Caco-2 (cell line): ENCODE measurements around the gene ARF1. TPM values are rescaled to one million over a fixed set of nuclear protein-coding genes. Genes with fewer than 3 reads are reported as not detected.

Experiments used
- BruUV-seq: library from RNA; stranded (reverse); fragments of 400-500 nt; replicated peaks from 2 replicates; lab custom pipeline; 2021; lab: Mats Ljungman, UMichigan
- CTCF ChIA-PET: fragments of 300-600 bp; sonication (Branson Sonifier 250); formaldehyde crosslinking; loops from one replicate; lab custom pipeline; 2022; ENCODE audit warnings: antibody characterized with exemption; lab: Charles Lee
- POLR2A ChIA-PET: fragments of 300-600 bp; sonication (Branson Sonifier 250); formaldehyde crosslinking; loops from one replicate; lab custom pipeline; 2022; ENCODE audit warnings: antibody characterized with exemption; lab: Charles Lee
- DNase-seq, 2 experiments: peaks; one replicate each; pipeline versions ENCODE4 v3.0.0 to v3.0.0-alpha.2; 2020 to 2022
- H3K27me3 ChIP-seq: replicated peaks from 2 replicates; pipeline ENCODE4 v1.6.0; 2011; ENCODE audit warnings: low read length; ENCODE audit not compliant: control insufficient read depth, insufficient read depth
- H3K36me3 ChIP-seq: 2 replicates; pipeline ENCODE4 v1.5.1; 2011; ENCODE audit warnings: low read length; ENCODE audit not compliant: control insufficient read depth, insufficient read depth
- H3K4me1 ChIP-seq: fragments of 250-450 bp; sonication (Bioruptor Pico); 2 replicates; pipeline ENCODE4 v1.5.1; 2020; ENCODE audit warnings: mild to moderate bottlenecking
- H3K4me3 ChIP-seq: 2 replicates; pipeline ENCODE4 v1.5.1; 2011; ENCODE audit warnings: low read depth, mild to moderate bottlenecking, control low read depth, low read length
- H3K9me3 ChIP-seq: fragments of 250-450 bp; sonication (Bioruptor Pico); 2 replicates; pipeline ENCODE4 v1.5.1; 2020; ENCODE audit warnings: mild to moderate bottlenecking, moderate library complexity
- H3K27ac Mint-ChIP-seq: one replicate; pipeline ENCODE4 v1.8.0; 2022; ENCODE audit warnings: mixed read lengths; ENCODE audit not compliant: unreplicated experiment
- H3K27me3 Mint-ChIP-seq: one replicate; pipeline ENCODE4 v1.8.0; 2022; ENCODE audit warnings: mixed read lengths; ENCODE audit not compliant: insufficient read depth, unreplicated experiment
- H3K36me3 Mint-ChIP-seq: one replicate; pipeline ENCODE4 v1.8.0; 2022; ENCODE audit warnings: mild to moderate bottlenecking, mixed read lengths; ENCODE audit not compliant: insufficient read depth, unreplicated experiment
- H3K4me1 Mint-ChIP-seq: one replicate; pipeline ENCODE4 v1.8.0; 2022; ENCODE audit warnings: low read depth, mixed read lengths; ENCODE audit not compliant: unreplicated experiment
- H3K4me3 Mint-ChIP-seq: one replicate; pipeline ENCODE4 v1.8.0; 2022; ENCODE audit warnings: mild to moderate bottlenecking, moderate library complexity, mixed read lengths; ENCODE audit not compliant: unreplicated experiment
- H3K9me3 Mint-ChIP-seq: one replicate; pipeline ENCODE4 v1.8.0; 2022; ENCODE audit warnings: mixed read lengths; ENCODE audit not compliant: unreplicated experiment
- intact Hi-C: fragments of 100-400 bp; cut with micrococcal nuclease; formaldehyde crosslinking; loops from one replicate; pipeline ENCODE4 v1.10.0; 2022; ENCODE audit not compliant: unreplicated experiment
- total RNA-seq: library from RNA; stranded (reverse); gene quantifications from 2 replicates; pipeline ENCODE4 v1.2.3, GENCODE V29; 2022
- TF ChIP-seq, protein P1 (sequence below), 2 experiments: fragments of 200-600 bp in 1 of 2; IDR thresholded peaks; 1 replicate in 1 of 2; 2 replicates in 1 of 2; pipeline versions ENCODE4 v1.5.1 to v1.8.0; 2011 to 2022; ENCODE audit warnings: antibody characterized with exemption in 1 of 2, control low read depth in 1 of 2, inconsistent platforms in 1 of 2, low read depth in 1 of 2, low read length in 1 of 2, mild to moderate bottlenecking in 1 of 2, moderate library complexity in 1 of 2; ENCODE audit not compliant: insufficient read depth in 1 of 2, severe bottlenecking in 1 of 2, unreplicated experiment in 1 of 2

The ARF1 gene
- total RNA-seq, 1 experiment from 2014 or later = 378 TPM

- Mint-ChIP-seq H3K36me3 (peaks cover 6% of the 10 kb centered on the region), H3K4me3 (no peak overlapping the region), H3K9me3 (peaks cover 10% of the 10 kb centered on the region), H3K27ac (no peak overlapping the region), H3K4me1 (no peaks in the 10 kb centered on the region), H3K27me3 (no peaks in the 10 kb centered on the region)
- Histone ChIP-seq H3K4me1 (no peaks in the 10 kb centered on the region), H3K4me3 (no peak overlapping the region), H3K9me3 (peaks cover 12% of the 10 kb centered on the region), H3K36me3 (no peaks in the 10 kb centered on the region), H3K27me3 (no peaks in the 10 kb centered on the region)
- ChIA-PET POLR2A (no interaction called here), CTCF (no interaction called here)
- TF ChIP-seq, protein P1, sequence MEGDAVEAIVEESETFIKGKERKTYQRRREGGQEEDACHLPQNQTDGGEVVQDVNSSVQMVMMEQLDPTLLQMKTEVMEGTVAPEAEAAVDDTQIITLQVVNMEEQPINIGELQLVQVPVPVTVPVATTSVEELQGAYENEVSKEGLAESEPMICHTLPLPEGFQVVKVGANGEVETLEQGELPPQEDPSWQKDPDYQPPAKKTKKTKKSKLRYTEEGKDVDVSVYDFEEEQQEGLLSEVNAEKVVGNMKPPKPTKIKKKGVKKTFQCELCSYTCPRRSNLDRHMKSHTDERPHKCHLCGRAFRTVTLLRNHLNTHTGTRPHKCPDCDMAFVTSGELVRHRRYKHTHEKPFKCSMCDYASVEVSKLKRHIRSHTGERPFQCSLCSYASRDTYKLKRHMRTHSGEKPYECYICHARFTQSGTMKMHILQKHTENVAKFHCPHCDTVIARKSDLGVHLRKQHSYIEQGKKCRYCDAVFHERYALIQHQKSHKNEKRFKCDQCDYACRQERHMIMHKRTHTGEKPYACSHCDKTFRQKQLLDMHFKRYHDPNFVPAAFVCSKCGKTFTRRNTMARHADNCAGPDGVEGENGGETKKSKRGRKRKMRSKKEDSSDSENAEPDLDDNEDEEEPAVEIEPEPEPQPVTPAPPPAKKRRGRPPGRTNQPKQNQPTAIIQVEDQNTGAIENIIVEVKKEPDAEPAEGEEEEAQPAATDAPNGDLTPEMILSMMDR (IDR thresholded peaks at IDR 0.05; ENCODE audit: insufficient read depth in 1 of 2, low read depth in 1 of 2, low read length in 1 of 2, severe bottlenecking in 1 of 2, unreplicated experiment in 1 of 2) = no peak
- no peak for DNase-seq
- intact Hi-C loops = no loop called here
- BruUV-seq = no TSS peak
Observed at GRCh38 chr1:228117335-228117734, 34.8 kb downstream of the ARF1 start.

GRCh38 chr1:228118040-228118439, 35.5 kb downstream of the ARF1 start:
- TF ChIP-seq, protein P1 (IDR thresholded peaks at IDR 0.05; ENCODE audit: insufficient read depth in 1 of 2, low read depth in 1 of 2, low read length in 1 of 2, severe bottlenecking in 1 of 2, unreplicated experiment in 1 of 2) = no peak
- no peaks in the 10 kb centered on the region for H3K27me3 ChIP-seq
- H3K36me3 ChIP-seq = no peaks in the 10 kb centered on the region
- ChIA-PET CTCF (interaction anchor here (1.7 kb wide), 1 partner anchor 13 kb away, joined by 6 read pairs; no protein-coding TSS in a partner anchor), POLR2A (no interaction called here)
- Mint-ChIP-seq H3K27ac (no peak overlapping the region), H3K4me1 (no peaks in the 10 kb centered on the region), H3K27me3 (no peaks in the 10 kb centered on the region), H3K9me3 (peaks cover 10% of the 10 kb centered on the region), H3K4me3 (no peak overlapping the region), H3K36me3 (peaks cover 6% of the 10 kb centered on the region)
- no peaks in the 10 kb centered on the region for H3K4me1 ChIP-seq
- no TSS peak for BruUV-seq
- H3K9me3 ChIP-seq = peaks cover 12% of the 10 kb centered on the region
- DNase-seq = no peak
- intact Hi-C loops = no loop called here
- H3K4me3 ChIP-seq = no peak overlapping the region

DNA sequence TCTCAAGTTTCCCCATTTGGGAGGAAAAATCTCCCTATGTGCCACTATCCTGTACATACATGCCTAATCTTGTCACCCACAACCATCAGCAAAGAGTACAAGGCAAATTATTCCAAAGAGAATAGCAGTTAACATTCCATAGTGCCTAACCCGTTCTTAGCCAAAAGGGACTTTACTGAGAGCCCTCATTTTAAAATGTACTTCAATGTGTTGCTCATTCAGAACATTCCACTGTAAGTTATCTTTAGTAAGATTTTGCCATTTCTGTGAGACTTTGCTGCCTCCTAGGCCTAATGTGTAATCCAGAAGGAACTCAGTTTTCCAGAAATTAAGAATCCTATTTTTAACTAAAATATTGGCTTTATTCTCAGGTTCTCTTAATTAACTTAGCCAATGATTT, 37.8 kb downstream of the ARF1 start:
- Histone ChIP-seq H3K9me3 (peaks cover 12% of the 10 kb centered on the region), H3K4me3 (no peak overlapping the region), H3K36me3 (no peaks in the 10 kb centered on the region), H3K4me1 (peaks cover 7% of the 10 kb centered on the region; the same call in 1 of the 2 replicates), H3K27me3 (no peaks in the 10 kb centered on the region)
- Mint-ChIP-seq H3K9me3 (peaks cover 10% of the 10 kb centered on the region), H3K27ac (no peak overlapping the region), H3K4me1 (no peaks in the 10 kb centered on the region), H3K36me3 (peaks cover 6% of the 10 kb centered on the region), H3K4me3 (no peak overlapping the region), H3K27me3 (no peaks in the 10 kb centered on the region)
- intact Hi-C loops = no loop called here
- TF ChIP-seq, protein P1 (IDR thresholded peaks at IDR 0.05; ENCODE audit: insufficient read depth in 1 of 2, low read depth in 1 of 2, low read length in 1 of 2, severe bottlenecking in 1 of 2, unreplicated experiment in 1 of 2) = no peak
- no TSS peak for BruUV-seq
- no peak for DNase-seq
- ChIA-PET POLR2A (no interaction called here), CTCF (no interaction called here)
